K562 (cell line): ENCODE measurements around the gene CNTFR. TPM values are rescaled to one million over a fixed set of nuclear protein-coding genes. Genes with fewer than 3 reads are reported as not detected.

Source experiments
- CSDE1 ChIP-seq, 2 experiments: fragments of 450-650 bp; IDR thresholded peaks; 2 replicates each; pipeline ENCODE4 v1.6.1; 2016; ENCODE audit warnings: mild to moderate bottlenecking in 1 of 2
- DMBX1 ChIP-seq: fragments of 250-450 bp; sonication (Bioruptor Pico); IDR thresholded peaks from 2 replicates; pipeline ENCODE4 v1.8.0; 2022; ENCODE audit warnings: inconsistent platforms, mild to moderate bottlenecking, moderate library complexity, borderline replicate concordance
- ETV6 ChIP-seq, 3 experiments: fragments of 150-350 bp in 1 of 3; sonication (generic) in 1 of 3; formaldehyde crosslinking in 1 of 3; IDR thresholded peaks; 2 replicates each; pipeline versions ENCODE4 v1.6.1 to v1.8.0; 2014 to 2022; ENCODE audit warnings: borderline replicate concordance in 2 of 3, low read depth in 2 of 3, antibody characterized with exemption in 1 of 3, low read length in 1 of 3, mild to moderate bottlenecking in 1 of 3, missing genetic modification reagents in 1 of 3
- FOXP1 ChIP-seq: sonication (generic); formaldehyde crosslinking; IDR thresholded peaks from 2 replicates; pipeline ENCODE4 v1.8.0; 2022; ENCODE audit warnings: mild to moderate bottlenecking, missing genetic modification reagents
- FUS ChIP-seq: fragments of 200-400 bp; formaldehyde crosslinking; optimal IDR thresholded peaks from 2 replicates; pipeline ENCODE3; 2017; ENCODE audit warnings: low read depth, low read length
- MYBL2 ChIP-seq, 2 experiments: fragments of 450-650 bp in 1 of 2; sonication (generic) in 1 of 2; formaldehyde crosslinking in 1 of 2; IDR thresholded peaks; 2 replicates each; pipeline versions ENCODE4 v1.6.1 to v1.8.1; 2017 to 2022; ENCODE audit warnings: borderline replicate concordance in 1 of 2, inconsistent platforms in 1 of 2, low read depth in 1 of 2, mild to moderate bottlenecking in 1 of 2, missing genetic modification reagents in 1 of 2, moderate library complexity in 1 of 2
- SMARCA4 ChIP-seq: fragments of 450-650 bp; IDR thresholded peaks from 2 replicates; pipeline ENCODE4 v1.6.1; 2016
- TCF3 ChIP-seq: sonication (generic); formaldehyde crosslinking; IDR thresholded peaks from 2 replicates; pipeline ENCODE4 v1.4.0; 2020; ENCODE audit warnings: mild to moderate bottlenecking, missing genetic modification reagents
- ZNF253 ChIP-seq: fragments of 250-450 bp; sonication (Bioruptor Pico); conservative IDR thresholded peaks from 2 replicates; pipeline ENCODE4 v1.6.1; 2021; ENCODE audit warnings: mild to moderate bottlenecking
- ZNF584 ChIP-seq: fragments of 200-800 bp; sonication (Bioruptor generic); IDR thresholded peaks from 2 replicates; pipeline ENCODE4 v1.6.1; 2016; ENCODE audit warnings: low read depth, mild to moderate bottlenecking, missing genetic modification characterization, missing compliant biosample characterization
- polyA plus RNA-seq, 8 experiments: library from polyadenylated mRNA; depleted of rRNA in 4 of 8; stranded (reverse) in 5 of 8; unstranded in 3 of 8; fragments of >200 nt; fragmentation: Nextera tagmentation in 2 of 8; fragmentation: Illumina TruSeq in 1 of 8; extraction: Ambion mirVana in 2 of 8; extraction: Trizol in 1 of 8; gene quantifications; 2 replicates each; pipeline versions ENCODE4 v1.2.1 to v1.2.3, GENCODE V29; 2011 to 2014; ENCODE audit warnings: inconsistent platforms in 1 of 8, missing spikeins in 1 of 8
- total RNA-seq, 7 experiments: library from RNA; depleted of rRNA in 6 of 7; stranded (reverse); fragments of >200 nt in 6 of 7; fragmentation: Illumina TruSeq in 2 of 7; extraction: Trizol in 2 of 7; gene quantifications; 2 replicates each; pipeline versions ENCODE4 v1.2.1 to v1.2.3, GENCODE V29; 2011 to 2021; ENCODE audit warnings: low replicate concordance in 1 of 7
- TF ChIP-seq, protein P1 (sequence below), 2 experiments: fragments of 450-650 bp; IDR thresholded peaks; 2 replicates each; pipeline ENCODE4 v1.6.1; 2018; ENCODE audit warnings: mild to moderate bottlenecking in 2 of 2, low read depth in 1 of 2; ENCODE audit not compliant: partially characterized antibody in 2 of 2
- TF ChIP-seq, protein P2 (sequence below): sonication (generic); formaldehyde crosslinking; IDR thresholded peaks from 2 replicates; pipeline ENCODE4 v1.8.1; 2023; ENCODE audit warnings: mild to moderate bottlenecking, missing genetic modification reagents
- TF ChIP-seq, protein P3 (sequence below): IDR thresholded peaks from 2 replicates; pipeline ENCODE4 v1.6.1; 2011; ENCODE audit warnings: borderline replicate concordance, low read depth, mild to moderate bottlenecking, moderate library complexity, low read length; ENCODE audit not compliant: insufficient read depth, poor library complexity, severe bottlenecking
- TF ChIP-seq, protein P4 (sequence below): fragments of 450-650 bp; formaldehyde crosslinking; IDR thresholded peaks from 2 replicates; pipeline ENCODE4 v1.4.0; 2020; ENCODE audit warnings: mild to moderate bottlenecking, mixed read lengths

CNTFR gene
- total and polyA plus RNA-seq, 9 of the 15 experiments (the other 6 are each of a cell fraction or from before 2014, with no cell fraction given), result not detected

DNA sequence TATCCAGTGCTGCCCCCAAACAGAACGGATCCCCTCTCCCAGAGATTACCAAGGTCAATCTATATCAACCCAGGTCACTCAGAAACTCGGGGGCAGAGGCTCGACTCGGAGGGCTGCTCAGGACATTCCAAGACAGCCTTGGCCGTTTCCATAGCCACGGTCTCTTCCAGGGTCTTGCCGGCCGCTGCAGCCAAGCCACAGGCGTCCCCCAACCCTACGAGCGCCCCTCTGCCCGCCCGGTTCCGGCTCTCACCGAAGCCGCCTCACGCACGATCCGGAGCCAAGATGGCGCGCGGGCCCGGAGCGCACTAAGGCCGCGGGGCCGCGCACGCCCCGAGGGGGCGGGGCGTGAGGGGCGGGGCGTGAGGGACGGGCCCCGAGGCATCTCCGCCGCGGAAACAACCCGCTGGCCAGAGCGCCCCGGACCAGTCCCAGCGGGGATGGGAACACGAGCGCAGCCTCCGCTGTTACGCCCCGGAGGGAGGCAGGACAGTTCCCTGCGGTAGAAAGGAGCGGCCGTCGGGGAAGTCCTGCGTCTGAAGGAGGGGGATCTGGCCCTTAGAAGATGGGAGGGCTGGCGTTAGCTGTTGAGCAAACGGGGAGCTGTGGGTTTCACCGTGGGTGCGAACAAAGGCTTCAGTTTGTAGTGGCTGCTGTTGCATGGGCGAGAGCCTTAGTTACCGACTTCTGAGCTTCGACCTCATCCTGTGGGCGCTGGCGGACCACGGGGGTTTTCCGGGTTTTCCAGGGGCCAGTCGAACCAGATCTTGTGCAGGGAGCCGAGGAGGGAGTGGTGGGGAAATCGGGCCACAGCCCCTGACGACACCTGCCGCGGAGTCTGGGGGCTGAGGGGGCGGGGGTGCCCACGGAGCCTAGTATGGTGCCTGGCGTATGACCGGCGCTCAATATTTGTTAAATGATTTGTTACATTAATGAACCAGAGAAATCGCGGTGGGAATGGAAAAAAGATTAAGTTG lies 22.6 kb upstream of the CNTFR start, which contains the start of gene RPP25L (continued):
- TF ChIP-seq, protein P1, sequence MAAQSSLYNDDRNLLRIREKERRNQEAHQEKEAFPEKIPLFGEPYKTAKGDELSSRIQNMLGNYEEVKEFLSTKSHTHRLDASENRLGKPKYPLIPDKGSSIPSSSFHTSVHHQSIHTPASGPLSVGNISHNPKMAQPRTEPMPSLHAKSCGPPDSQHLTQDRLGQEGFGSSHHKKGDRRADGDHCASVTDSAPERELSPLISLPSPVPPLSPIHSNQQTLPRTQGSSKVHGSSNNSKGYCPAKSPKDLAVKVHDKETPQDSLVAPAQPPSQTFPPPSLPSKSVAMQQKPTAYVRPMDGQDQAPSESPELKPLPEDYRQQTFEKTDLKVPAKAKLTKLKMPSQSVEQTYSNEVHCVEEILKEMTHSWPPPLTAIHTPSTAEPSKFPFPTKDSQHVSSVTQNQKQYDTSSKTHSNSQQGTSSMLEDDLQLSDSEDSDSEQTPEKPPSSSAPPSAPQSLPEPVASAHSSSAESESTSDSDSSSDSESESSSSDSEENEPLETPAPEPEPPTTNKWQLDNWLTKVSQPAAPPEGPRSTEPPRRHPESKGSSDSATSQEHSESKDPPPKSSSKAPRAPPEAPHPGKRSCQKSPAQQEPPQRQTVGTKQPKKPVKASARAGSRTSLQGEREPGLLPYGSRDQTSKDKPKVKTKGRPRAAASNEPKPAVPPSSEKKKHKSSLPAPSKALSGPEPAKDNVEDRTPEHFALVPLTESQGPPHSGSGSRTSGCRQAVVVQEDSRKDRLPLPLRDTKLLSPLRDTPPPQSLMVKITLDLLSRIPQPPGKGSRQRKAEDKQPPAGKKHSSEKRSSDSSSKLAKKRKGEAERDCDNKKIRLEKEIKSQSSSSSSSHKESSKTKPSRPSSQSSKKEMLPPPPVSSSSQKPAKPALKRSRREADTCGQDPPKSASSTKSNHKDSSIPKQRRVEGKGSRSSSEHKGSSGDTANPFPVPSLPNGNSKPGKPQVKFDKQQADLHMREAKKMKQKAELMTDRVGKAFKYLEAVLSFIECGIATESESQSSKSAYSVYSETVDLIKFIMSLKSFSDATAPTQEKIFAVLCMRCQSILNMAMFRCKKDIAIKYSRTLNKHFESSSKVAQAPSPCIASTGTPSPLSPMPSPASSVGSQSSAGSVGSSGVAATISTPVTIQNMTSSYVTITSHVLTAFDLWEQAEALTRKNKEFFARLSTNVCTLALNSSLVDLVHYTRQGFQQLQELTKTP (IDR thresholded peaks at IDR 0.05; ENCODE audit: low read depth in 1 of 2, partially characterized antibody in 2 of 2), result no peak
- TF ChIP-seq FOXP1 (peak; percentile 46; the same call in 1 of the 2 replicates), DMBX1 (CRISPR knock-in tag) (no peak), TCF3 (CRISPR knock-in tag) (no peak), ZNF253 (CRISPR knock-in tag) (no peak), ZNF584 (CRISPR knock-in tag) (no peak), SMARCA4 (no peak), CSDE1 (IDR thresholded peaks at IDR 0.05) (no peak), MYBL2 (IDR thresholded peaks at IDR 0.05; ENCODE audit: low read depth) (no peak), MYBL2 (CRISPR knock-in tag; IDR thresholded peaks at IDR 0.05; ENCODE audit: borderline replicate concordance) (no peak), ETV6 (IDR thresholded peaks at IDR 0.05; ENCODE audit: borderline replicate concordance in 1 of 2, low read depth in 2 of 2, low read length in 1 of 2) (no peak), ETV6 (CRISPR knock-in tag; IDR thresholded peaks at IDR 0.05; ENCODE audit: borderline replicate concordance) (no peak), FUS (no peak)
- TF ChIP-seq, protein P2, sequence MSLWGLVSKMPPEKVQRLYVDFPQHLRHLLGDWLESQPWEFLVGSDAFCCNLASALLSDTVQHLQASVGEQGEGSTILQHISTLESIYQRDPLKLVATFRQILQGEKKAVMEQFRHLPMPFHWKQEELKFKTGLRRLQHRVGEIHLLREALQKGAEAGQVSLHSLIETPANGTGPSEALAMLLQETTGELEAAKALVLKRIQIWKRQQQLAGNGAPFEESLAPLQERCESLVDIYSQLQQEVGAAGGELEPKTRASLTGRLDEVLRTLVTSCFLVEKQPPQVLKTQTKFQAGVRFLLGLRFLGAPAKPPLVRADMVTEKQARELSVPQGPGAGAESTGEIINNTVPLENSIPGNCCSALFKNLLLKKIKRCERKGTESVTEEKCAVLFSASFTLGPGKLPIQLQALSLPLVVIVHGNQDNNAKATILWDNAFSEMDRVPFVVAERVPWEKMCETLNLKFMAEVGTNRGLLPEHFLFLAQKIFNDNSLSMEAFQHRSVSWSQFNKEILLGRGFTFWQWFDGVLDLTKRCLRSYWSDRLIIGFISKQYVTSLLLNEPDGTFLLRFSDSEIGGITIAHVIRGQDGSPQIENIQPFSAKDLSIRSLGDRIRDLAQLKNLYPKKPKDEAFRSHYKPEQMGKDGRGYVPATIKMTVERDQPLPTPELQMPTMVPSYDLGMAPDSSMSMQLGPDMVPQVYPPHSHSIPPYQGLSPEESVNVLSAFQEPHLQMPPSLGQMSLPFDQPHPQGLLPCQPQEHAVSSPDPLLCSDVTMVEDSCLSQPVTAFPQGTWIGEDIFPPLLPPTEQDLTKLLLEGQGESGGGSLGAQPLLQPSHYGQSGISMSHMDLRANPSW (CRISPR knock-in tag), result no peak
- TF ChIP-seq, protein P3, sequence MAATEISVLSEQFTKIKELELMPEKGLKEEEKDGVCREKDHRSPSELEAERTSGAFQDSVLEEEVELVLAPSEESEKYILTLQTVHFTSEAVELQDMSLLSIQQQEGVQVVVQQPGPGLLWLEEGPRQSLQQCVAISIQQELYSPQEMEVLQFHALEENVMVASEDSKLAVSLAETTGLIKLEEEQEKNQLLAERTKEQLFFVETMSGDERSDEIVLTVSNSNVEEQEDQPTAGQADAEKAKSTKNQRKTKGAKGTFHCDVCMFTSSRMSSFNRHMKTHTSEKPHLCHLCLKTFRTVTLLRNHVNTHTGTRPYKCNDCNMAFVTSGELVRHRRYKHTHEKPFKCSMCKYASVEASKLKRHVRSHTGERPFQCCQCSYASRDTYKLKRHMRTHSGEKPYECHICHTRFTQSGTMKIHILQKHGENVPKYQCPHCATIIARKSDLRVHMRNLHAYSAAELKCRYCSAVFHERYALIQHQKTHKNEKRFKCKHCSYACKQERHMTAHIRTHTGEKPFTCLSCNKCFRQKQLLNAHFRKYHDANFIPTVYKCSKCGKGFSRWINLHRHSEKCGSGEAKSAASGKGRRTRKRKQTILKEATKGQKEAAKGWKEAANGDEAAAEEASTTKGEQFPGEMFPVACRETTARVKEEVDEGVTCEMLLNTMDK, result no peak
- TF ChIP-seq, protein P4, sequence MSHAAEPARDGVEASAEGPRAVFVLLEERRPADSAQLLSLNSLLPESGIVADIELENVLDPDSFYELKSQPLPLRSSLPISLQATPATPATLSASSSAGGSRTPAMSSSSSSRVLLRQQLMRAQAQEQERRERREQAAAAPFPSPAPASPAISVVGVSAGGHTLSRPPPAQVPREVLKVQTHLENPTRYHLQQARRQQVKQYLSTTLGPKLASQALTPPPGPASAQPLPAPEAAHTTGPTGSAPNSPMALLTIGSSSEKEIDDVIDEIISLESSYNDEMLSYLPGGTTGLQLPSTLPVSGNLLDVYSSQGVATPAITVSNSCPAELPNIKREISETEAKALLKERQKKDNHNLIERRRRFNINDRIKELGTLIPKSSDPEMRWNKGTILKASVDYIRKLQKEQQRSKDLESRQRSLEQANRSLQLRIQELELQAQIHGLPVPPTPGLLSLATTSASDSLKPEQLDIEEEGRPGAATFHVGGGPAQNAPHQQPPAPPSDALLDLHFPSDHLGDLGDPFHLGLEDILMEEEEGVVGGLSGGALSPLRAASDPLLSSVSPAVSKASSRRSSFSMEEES (CRISPR knock-in tag), result no peak
